Measurements from ENCODE around the gene GRWD1. TPM values are rescaled to one million over a fixed set of nuclear protein-coding genes. Genes with fewer than 3 reads are reported as not detected.
A peak's percentile ranks its signal among the peaks of the same experiment; 100 is the strongest.

GRWD1 gene
- total RNA-seq, 1 donor from 2014 or later = 10.6 TPM

GRCh38 chr19:48397263-48398101 is 48.3 kb upstream of the GRWD1 start:
- no peaks in the 10 kb centered on the region for H3K36me3 ChIP-seq
- H3K36me3 Mint-ChIP-seq = peaks cover 2% of the 10 kb centered on the region
- no peak for DNase-seq (ENCODE audit: low spot score)
- peaks cover 29% of the 10 kb centered on the region for H3K4me1 ChIP-seq
- H2AFZ ChIP-seq (replicated peaks) = no peak overlapping the region
- TF ChIP-seq CTCF (IDR thresholded peaks at IDR 0.05) (no peak), EZH2phosphoT487 (IDR thresholded peaks at IDR 0.05) (no peak), EZH2 (IDR thresholded peaks at IDR 0.05) (no peak)
- peak overlapping the region; percentile 47 for H3K27ac Mint-ChIP-seq
- H3K27ac ChIP-seq = no peak overlapping the region
- H4K20me1 ChIP-seq (ENCODE audit: low read depth) = no peaks in the 10 kb centered on the region
- H3K27me3 ChIP-seq = peaks cover 64% of the 10 kb centered on the region
- H3K4me1 Mint-ChIP-seq = peaks cover 58% of the 10 kb centered on the region
- H3K79me2 ChIP-seq (ENCODE audit: low read depth) = no peaks in the 10 kb centered on the region
- H3K27me3 Mint-ChIP-seq (ENCODE audit: insufficient read depth, low read depth) = peaks cover 44% of the 10 kb centered on the region
- peak overlapping the region; percentile 57 for H3K4me3 ChIP-seq
- peaks cover 33% of the 10 kb centered on the region for H3F3A ChIP-seq (ENCODE audit: low read depth)
- no peak overlapping the region for H3K9ac ChIP-seq
- H3K4me3 Mint-ChIP-seq = peak overlapping the region; percentile 84
- H3K9me3 Mint-ChIP-seq = peaks cover 2% of the 10 kb centered on the region
- peak overlapping the region; percentile 87 for H3K4me2 ChIP-seq
- no peaks in the 10 kb centered on the region for H3K9me3 ChIP-seq (ENCODE audit: low read depth)

DNA sequence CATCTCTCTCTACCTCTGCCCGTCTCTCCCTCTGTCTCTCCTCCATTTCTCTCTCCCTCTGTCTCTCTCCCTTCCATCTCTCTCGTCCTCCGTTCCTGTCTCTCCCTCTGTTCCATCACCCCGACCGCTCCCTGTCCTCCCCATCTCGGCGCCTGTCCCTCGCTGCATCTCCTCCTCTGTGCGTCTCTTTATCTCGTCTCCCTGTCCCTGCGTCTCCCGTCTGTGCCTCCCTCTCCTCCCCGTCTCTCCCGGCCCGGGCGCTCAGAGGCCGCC is 47.7 kb upstream of the GRWD1 start:
- H3K36me3 Mint-ChIP-seq = peaks cover 2% of the 10 kb centered on the region
- Histone ChIP-seq H3K9me3 (ENCODE audit: low read depth) (no peaks in the 10 kb centered on the region), H3K4me2 (peak overlapping the region; percentile 87), H3F3A (ENCODE audit: low read depth) (peaks cover 27% of the 10 kb centered on the region), H4K20me1 (ENCODE audit: low read depth) (no peaks in the 10 kb centered on the region), H3K4me3 (peak overlapping the region; percentile 57), H3K27ac (no peak overlapping the region), H3K4me1 (peaks cover 29% of the 10 kb centered on the region), H2AFZ (replicated peaks) (no peak overlapping the region), H3K36me3 (no peaks in the 10 kb centered on the region), H3K27me3 (peaks cover 59% of the 10 kb centered on the region), H3K79me2 (ENCODE audit: low read depth) (no peaks in the 10 kb centered on the region), H3K9ac (no peak overlapping the region)
- H3K9me3 Mint-ChIP-seq = peaks cover 2% of the 10 kb centered on the region
- peaks cover 52% of the 10 kb centered on the region for H3K4me1 Mint-ChIP-seq
- peak overlapping the region; percentile 84 for H3K4me3 Mint-ChIP-seq
- H3K27me3 Mint-ChIP-seq (ENCODE audit: insufficient read depth, low read depth) = peaks cover 43% of the 10 kb centered on the region
- TF ChIP-seq CTCF (IDR thresholded peaks at IDR 0.05) = no peak
- peak; percentile 77 for TF ChIP-seq EZH2 (IDR thresholded peaks at IDR 0.05)
- peak; percentile 68 for TF ChIP-seq EZH2phosphoT487 (IDR thresholded peaks at IDR 0.05)
- peak overlapping the region; percentile 50 for H3K27ac Mint-ChIP-seq
- no peak for DNase-seq (ENCODE audit: low spot score)

DNA sequence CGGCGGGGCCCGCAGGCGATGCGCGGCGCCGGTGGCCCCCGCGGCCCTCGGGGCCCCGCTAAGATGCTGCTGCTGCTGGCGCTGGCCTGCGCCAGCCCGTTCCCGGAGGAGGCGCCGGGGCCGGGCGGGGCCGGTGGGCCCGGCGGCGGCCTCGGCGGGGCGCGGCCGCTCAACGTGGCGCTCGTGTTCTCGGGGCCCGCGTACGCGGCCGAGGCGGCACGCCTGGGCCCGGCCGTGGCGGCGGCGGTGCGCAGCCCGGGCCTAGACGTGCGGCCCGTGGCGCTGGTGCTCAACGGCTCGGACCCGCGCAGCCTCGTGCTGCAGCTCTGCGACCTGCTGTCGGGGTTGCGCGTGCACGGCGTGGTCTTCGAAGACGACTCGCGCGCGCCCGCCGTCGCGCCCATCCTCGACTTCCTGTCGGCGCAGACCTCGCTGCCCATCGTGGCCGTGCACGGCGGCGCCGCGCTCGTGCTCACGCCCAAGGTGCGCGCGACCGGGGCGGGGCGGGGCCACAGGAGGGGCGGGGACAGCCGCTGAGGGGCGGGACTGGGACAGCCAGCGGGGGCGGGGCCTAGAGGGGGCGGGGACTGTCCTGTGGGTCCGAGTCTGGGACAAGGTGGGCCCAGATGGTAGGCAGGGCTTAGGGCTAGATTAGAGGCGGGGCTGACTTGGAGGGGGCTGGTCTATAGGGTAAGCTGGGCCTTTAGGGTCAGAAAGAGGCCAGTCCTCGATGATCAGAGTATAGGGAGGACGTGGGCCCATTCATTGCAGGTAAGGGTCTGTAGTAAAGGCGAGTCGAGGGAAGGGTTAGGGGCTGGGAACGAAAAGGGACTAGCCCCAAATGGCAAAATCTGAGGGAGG is 47.2 kb upstream of the GRWD1 start:
- Histone ChIP-seq H3K9ac (no peak overlapping the region), H3K4me2 (peak overlapping the region; percentile 87), H3K4me1 (peaks cover 25% of the 10 kb centered on the region), H2AFZ (replicated peaks) (no peak overlapping the region), H3K79me2 (ENCODE audit: low read depth) (no peaks in the 10 kb centered on the region), H3K27me3 (peaks cover 53% of the 10 kb centered on the region), H3K9me3 (ENCODE audit: low read depth) (no peaks in the 10 kb centered on the region), H3F3A (ENCODE audit: low read depth) (peaks cover 23% of the 10 kb centered on the region), H4K20me1 (ENCODE audit: low read depth) (no peaks in the 10 kb centered on the region), H3K27ac (no peak overlapping the region), H3K4me3 (peak overlapping the region; percentile 57), H3K36me3 (no peaks in the 10 kb centered on the region)
- Mint-ChIP-seq H3K27ac (no peak overlapping the region), H3K4me3 (peak overlapping the region; percentile 79), H3K27me3 (ENCODE audit: insufficient read depth, low read depth) (peaks cover 43% of the 10 kb centered on the region), H3K4me1 (peaks cover 53% of the 10 kb centered on the region), H3K9me3 (peaks cover 2% of the 10 kb centered on the region), H3K36me3 (peaks cover 2% of the 10 kb centered on the region)
- DNase-seq (ENCODE audit: low spot score) = peak; percentile 96
- no peak for TF ChIP-seq EZH2phosphoT487 (IDR thresholded peaks at IDR 0.05)
- peak; percentile 43 for TF ChIP-seq EZH2 (IDR thresholded peaks at IDR 0.05)
